ENCODE results near the gene MAN2B2.

DNA sequence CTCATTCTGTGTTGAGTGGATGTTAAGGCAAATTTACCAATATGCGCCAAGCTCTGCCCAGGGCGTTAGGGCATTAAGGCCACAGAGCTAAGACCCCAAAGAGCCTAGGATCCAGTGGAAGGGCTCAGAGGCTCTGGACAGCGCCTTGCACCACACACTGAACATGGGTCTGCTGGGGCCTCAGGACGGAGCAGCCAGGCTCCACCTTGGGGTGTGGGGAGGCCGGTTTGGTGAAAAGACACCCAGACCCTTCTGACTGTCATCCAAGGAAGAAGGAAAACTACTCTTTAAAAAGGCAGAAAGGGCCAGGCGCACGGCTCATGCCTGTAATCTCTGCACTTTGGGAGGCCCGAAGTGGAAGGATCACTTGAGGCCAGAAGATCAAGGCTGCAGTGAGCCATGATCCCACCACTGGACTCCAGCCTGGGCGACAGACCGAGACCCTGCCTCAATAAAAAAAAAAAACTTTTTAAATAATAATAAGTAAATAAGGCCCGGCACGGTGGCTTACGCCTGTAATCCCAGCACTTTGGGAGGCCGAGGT, 64.2 kb downstream of the MAN2B2 start:
- TF ChIP-seq, protein P1, sequence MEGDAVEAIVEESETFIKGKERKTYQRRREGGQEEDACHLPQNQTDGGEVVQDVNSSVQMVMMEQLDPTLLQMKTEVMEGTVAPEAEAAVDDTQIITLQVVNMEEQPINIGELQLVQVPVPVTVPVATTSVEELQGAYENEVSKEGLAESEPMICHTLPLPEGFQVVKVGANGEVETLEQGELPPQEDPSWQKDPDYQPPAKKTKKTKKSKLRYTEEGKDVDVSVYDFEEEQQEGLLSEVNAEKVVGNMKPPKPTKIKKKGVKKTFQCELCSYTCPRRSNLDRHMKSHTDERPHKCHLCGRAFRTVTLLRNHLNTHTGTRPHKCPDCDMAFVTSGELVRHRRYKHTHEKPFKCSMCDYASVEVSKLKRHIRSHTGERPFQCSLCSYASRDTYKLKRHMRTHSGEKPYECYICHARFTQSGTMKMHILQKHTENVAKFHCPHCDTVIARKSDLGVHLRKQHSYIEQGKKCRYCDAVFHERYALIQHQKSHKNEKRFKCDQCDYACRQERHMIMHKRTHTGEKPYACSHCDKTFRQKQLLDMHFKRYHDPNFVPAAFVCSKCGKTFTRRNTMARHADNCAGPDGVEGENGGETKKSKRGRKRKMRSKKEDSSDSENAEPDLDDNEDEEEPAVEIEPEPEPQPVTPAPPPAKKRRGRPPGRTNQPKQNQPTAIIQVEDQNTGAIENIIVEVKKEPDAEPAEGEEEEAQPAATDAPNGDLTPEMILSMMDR (IDR thresholded peaks at IDR 0.05), result no peak
- no peak for TF ChIP-seq POLR2A (IDR thresholded peaks at IDR 0.05)

Measured in breast epithelium (tissue), 3 donors.